Measurements from ENCODE around the gene GOLT1B. TPM values are rescaled to one million over a fixed set of nuclear protein-coding genes. Genes with fewer than 3 reads are reported as not detected.

GOLT1B gene
- total RNA-seq, 4 donors from 2014 or later = 13.6 to 25.1 (median 19.6) TPM

DNA sequence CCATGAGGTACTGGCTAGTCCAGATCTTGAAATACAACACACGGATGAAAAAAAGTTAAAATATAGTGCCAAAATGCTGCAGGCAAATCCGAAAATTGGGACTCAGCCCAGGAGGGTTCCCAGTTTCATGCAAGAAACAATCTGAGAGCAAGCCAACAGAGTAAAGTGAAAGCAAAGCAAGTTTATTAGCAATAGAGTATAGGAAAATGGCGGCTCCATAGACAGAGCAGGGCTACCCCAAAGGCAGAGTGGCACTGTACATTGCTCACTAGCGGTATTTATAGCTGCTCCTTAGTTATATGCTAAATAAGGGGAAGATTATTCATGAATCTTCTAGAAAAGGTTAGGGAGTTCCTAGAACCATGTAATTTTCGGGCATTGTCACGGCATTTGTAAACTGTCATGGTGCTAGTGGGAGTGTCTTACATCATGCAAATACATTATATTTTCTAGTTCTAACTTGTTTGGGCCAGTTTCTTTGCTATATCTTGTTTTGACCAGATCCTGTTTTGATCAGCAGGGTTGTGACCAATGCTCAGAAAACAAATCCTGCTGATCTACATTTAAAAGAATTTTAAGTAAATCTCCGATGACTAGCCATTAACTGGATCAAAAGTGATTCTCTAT, 29.3 kb upstream of the GOLT1B start:
- no peak overlapping the region for H3K4me3 ChIP-seq (ENCODE audit: low read depth, poor library complexity, severe bottlenecking)
- 57 to 62% methylated on average over 7 of the region's 7 CpGs for WGBS, 2 donors
- TF ChIP-seq, protein P1, sequence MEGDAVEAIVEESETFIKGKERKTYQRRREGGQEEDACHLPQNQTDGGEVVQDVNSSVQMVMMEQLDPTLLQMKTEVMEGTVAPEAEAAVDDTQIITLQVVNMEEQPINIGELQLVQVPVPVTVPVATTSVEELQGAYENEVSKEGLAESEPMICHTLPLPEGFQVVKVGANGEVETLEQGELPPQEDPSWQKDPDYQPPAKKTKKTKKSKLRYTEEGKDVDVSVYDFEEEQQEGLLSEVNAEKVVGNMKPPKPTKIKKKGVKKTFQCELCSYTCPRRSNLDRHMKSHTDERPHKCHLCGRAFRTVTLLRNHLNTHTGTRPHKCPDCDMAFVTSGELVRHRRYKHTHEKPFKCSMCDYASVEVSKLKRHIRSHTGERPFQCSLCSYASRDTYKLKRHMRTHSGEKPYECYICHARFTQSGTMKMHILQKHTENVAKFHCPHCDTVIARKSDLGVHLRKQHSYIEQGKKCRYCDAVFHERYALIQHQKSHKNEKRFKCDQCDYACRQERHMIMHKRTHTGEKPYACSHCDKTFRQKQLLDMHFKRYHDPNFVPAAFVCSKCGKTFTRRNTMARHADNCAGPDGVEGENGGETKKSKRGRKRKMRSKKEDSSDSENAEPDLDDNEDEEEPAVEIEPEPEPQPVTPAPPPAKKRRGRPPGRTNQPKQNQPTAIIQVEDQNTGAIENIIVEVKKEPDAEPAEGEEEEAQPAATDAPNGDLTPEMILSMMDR (IDR thresholded peaks at IDR 0.05) = no peak
- TF ChIP-seq POLR2A (IDR thresholded peaks at IDR 0.05) = no peak
- intact Hi-C loops (cut with DNase I; ENCODE audit: low total_unique reads) = no loop called here
- DNase-seq (ENCODE audit: low spot score in 2 of 2) = no peak

GRCh38 chr12:21475552-21475951, 26.0 kb upstream of the GOLT1B start:
- intact Hi-C loops (cut with DNase I; ENCODE audit: low total_unique reads) = no loop called here
- DNase-seq (ENCODE audit: low spot score in 2 of 2) = no peak
- H3K4me3 ChIP-seq (ENCODE audit: low read depth, poor library complexity, severe bottlenecking) = no peak overlapping the region
- WGBS, 2 donors = 93 to 96% methylated on average over 1 of the region's 1 CpG
- no peak for TF ChIP-seq POLR2A (IDR thresholded peaks at IDR 0.05)
- TF ChIP-seq, protein P1 (IDR thresholded peaks at IDR 0.05) = no peak

DNA sequence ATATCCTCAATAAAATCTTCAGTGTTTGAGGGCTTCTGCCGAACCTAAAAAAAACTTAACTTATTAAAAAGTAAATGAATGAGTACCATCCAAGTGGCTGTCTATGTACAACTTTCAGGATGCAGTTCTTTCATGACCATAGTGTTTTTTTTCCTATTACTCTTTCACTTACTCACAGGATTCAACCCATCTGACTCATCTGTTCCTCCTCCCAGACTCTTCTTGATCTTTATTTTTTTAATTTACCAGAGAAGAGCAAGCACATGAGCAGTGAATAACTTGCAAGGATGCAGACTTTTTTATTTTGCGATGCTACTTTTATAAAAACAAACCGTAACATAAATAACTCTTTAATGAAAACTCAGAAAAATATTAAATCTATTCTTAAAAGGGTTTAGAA, 24.6 kb upstream of the GOLT1B start:
- WGBS, 2 donors = 90 to 93% methylated on average over 3 of the region's 3 CpGs
- TF ChIP-seq, protein P1 (IDR thresholded peaks at IDR 0.05) = no peak
- no peak for TF ChIP-seq POLR2A (IDR thresholded peaks at IDR 0.05)
- intact Hi-C loops (cut with DNase I; ENCODE audit: low total_unique reads) = no loop called here

GRCh38 chr12:21478756-21479455, 22.7 kb upstream of the GOLT1B start:
- DNase-seq (ENCODE audit: low spot score in 2 of 2) = no peak
- TF ChIP-seq POLR2A (IDR thresholded peaks at IDR 0.05) = no peak
- TF ChIP-seq, protein P1 (IDR thresholded peaks at IDR 0.05) = no peak
- H3K4me3 ChIP-seq (ENCODE audit: low read depth, poor library complexity, severe bottlenecking) = no peak overlapping the region
- intact Hi-C loops (cut with DNase I; ENCODE audit: low total_unique reads) = no loop called here
- WGBS, 2 donors = 91 to 92% methylated on average over 10 of the region's 10 CpGs

More for the DNA sequence above, 24.6 kb upstream of the GOLT1B start:
- H3K4me3 ChIP-seq (ENCODE audit: low read depth, poor library complexity, severe bottlenecking) = no peak overlapping the region
- DNase-seq (ENCODE audit: low spot score in 2 of 2) = no peak

DNA sequence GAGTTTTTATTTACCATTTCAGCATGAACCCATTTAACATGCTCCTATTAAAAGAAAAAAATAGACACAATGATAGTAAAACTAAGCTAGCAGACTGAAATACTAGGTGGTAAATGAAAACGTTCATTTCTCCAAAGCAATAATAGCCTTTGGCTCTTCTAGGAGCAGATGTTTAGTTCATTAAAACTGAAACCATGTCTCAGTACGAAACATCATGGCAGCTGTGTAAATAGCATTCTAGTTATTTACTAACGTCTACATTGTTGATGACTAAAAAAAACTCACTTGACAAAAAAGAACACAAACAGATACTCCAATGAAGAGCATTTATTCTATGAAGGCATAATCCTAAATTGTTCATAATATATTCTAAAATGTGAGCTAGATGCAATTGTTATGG, 18.1 kb upstream of the GOLT1B start:
- intact Hi-C loops (cut with DNase I; ENCODE audit: low total_unique reads) = no loop called here
- no peak overlapping the region for H3K4me3 ChIP-seq (ENCODE audit: low read depth, poor library complexity, severe bottlenecking)
- WGBS, 2 donors = 79 to 83% methylated on average over 3 of the region's 3 CpGs
- TF ChIP-seq POLR2A (IDR thresholded peaks at IDR 0.05) = no peak
- TF ChIP-seq, protein P1 (IDR thresholded peaks at IDR 0.05) = no peak
- no peak for DNase-seq (ENCODE audit: low spot score in 2 of 2)

Data from lower leg skin (tissue), 4 donors.